ENCODE results near the gene PLD6. TPM values are rescaled to one million over a fixed set of nuclear protein-coding genes. Genes with fewer than 3 reads are reported as not detected.
"Not testable (repeated sequence)": the region's sequence is repeated elsewhere in the genome, so short reads cannot be mapped to it uniquely, and the experiment has no call there.

Gene PLD6, protein sequence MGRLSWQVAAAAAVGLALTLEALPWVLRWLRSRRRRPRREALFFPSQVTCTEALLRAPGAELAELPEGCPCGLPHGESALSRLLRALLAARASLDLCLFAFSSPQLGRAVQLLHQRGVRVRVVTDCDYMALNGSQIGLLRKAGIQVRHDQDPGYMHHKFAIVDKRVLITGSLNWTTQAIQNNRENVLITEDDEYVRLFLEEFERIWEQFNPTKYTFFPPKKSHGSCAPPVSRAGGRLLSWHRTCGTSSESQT
- 2.3 and 2.4 TPM in 2 replicates for total RNA-seq

DNA sequence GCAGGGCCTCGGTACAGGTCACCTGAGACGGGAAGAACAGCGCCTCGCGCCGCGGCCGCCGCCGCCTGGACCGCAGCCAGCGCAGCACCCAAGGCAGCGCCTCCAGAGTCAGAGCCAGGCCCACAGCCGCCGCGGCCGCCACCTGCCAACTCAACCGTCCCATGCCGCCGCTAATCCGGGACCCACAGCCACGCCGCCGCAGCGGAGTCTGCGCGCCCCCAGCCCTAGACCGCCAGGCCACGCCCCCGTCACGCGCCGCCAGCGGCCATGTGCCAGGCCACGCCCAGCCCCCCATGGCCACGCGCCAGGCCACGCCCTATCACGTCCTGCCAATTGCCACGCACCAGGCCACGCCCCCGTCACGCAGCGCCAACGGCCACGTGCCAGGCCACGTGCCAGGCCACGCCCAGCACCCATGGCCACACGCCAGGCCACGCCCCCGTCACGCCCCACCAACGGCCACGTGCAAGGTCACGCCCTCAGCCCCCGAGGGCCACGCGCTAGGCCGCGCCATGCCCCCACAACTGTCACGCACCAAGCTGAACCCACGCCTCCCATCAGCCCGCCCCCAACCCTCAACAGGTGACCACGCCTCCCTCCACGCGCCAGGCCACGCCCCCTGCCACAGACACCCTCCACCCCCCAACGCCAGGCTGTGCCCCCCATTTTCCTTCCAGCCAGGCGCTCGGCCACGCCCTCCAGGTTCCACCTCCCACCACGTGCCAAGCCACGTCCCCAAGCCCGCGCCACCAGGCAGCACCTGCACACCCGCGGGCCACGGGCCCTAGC is at the start of gene PLD6:
PLD6 (minus strand) TSS at position 210 of the 789 bp plus-strand sequence; CDS start at position 163, 47 bp downstream.
- DNase-seq (ENCODE audit: low read depth, low spot score) = peak; percentile 37

DNA sequence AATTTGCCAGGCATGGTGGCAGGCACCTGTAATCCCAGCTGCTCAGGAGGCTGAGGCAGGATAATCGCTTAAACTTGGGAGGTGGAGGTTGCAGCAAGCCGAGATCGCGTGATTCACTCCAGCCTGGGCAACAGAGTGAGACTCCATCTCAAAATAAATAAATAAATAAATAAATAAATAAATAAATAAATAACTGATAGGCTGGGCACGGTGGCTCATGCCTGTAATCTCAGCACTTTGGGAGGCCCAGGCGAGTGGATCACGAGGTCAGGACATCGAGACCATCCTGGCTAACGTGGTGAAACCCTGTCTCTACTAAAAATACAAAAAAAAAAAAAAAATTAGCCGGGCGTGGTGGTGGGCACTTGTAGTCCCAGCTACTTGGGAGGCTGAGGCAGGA is 49.6 kb upstream of the PLD6 start:
- DNase-seq (ENCODE audit: low read depth, low spot score) = not testable (repeated sequence)

DNA sequence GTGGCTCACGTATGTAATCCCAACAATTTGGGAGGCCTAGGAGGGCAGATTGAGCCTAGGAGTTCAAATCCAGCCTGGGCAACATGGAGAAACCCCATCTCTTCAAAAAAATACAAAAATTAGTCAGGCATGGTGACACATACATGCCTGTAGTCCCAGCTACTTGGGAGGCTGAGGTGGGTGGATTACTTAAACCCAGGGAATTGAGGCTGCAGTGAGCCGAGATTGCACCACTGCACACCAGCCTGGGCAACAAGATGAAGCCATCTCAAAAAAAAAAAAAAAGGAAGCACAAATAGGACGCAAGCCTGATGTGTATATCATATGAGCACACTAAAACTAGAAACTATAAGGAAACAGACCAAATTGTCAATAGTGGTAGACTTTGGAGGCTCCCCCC is 47.9 kb upstream of the PLD6 start:
- DNase-seq (ENCODE audit: low read depth, low spot score) = no peak

DNA sequence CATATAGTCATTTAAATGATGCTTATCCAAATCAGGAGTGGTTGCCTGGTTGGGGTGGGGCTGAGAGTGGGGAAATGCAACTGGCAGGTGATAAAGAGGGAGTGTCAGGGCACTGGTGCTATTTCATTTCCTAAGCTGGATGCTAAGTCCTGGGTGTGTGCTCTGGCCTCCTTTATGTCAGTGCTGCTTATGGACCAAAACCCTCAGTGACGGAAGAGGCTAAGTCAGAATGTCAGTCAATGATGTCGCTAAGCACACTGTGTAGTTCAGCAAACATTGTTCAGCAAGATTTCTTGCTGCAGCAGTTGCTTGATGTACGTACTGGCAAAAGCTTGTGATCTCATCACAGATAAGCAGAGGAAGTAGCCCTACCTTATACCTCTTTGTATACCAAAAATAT is 47.3 kb upstream of the PLD6 start:
- DNase-seq (ENCODE audit: low read depth, low spot score) = no peak

DNA sequence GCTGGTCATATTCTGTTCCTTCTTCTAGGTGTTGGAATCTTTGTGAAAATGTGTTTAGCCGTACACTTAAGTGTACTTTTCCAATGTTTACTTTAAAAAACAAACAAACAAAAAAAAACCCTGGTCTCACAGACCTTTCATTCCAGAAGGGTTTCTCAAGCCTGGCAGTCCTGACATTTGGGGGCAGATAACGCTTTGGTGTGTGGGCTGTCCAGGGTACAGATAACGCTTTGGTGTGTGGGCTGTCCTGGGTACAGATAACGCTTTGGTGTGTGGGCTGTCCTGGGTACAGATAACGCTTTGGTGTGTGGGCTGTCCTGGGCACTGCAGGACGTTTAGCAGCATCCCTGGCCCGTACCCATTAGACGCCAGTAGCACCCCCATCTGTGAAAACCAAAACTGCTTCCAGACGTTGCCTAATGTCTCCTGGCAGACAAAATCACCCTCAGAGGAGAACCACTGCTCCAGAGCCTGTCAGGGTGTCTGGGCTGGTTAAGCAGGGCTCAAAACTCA is 46.1 kb upstream of the PLD6 start:
- no peak for DNase-seq (ENCODE audit: low read depth, low spot score)

DNA sequence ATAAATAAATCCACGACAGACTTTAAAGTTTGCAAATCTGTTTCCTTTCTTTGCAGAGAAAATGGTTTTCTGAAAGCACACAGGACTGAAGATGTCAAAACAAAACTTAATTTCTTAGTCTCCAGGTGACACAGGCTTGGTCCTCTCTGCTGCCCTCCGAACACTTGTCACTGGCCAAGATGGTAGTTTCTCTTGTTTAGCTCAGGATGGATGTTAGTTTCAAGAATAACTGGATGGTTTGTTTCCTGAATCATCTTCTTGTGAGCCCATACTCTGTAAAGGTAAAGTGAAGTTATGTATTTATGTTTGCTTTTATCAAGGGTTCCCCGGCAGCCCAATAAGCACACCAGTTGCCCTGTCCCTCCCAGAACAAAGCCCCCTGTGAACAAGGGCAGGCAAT is 40.7 kb upstream of the PLD6 start:
- DNase-seq (ENCODE audit: low read depth, low spot score) = no peak

DNA sequence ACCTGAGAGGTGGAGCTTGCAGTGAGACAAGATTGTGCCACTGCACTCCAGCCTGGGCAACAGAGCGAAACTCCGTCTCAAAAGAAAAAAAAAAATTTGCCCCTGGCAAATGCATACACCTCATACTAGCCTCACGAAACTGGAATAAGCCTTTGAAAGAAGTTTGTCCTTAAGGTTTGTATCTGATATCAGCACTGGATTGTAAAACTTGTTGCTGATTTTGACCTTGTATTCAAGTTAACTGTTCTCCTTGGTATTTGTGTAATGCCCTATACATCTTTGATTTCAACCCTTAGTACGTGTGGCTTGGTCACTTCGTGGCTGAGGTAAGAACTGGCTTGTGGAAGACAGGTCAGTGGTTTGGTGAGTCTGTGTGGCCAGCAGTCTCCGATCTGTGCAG is 37.0 kb upstream of the PLD6 start:
- DNase-seq (ENCODE audit: low read depth, low spot score) = no peak

DNA sequence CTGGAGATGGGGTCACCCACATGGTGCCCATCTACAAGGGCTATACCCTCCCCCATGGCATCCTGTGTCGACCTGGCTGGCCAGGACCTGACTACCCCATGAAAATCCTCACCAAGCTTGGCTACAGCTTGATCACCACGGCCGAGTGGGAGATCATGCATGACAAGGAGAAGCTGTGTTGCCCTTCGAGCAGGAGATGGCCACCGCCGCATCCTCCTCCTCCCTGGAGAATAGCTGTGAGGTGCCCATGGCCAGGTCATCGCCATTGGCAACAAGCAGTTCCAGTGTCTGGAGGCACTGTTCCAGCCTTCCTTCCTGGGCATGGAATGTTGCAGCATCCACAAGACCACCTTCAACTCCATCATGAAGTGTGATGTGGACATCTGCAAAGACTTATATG is 36.1 kb upstream of the PLD6 start:
- DNase-seq (ENCODE audit: low read depth, low spot score) = no peak

DNA sequence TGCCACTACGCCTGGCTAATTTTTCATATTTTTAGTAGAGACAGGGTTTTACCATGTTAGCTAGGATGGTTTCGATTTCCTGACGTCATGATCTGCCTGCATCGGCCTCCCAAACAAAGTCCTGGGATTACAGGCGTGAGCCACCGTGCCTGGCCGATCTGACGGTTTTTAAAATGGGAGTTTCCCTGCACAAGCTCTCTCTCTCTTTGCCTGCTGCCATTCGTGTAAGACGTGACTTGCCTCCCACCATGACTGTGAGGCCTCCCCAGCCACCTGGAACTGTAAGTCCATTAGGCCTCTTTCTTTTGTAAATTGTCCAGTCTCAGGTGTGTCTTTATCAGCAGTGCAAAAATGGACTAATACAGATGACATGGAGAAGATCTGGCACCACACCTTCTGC is 35.5 kb upstream of the PLD6 start:
- DNase-seq (ENCODE audit: low read depth, low spot score) = no peak

DNA sequence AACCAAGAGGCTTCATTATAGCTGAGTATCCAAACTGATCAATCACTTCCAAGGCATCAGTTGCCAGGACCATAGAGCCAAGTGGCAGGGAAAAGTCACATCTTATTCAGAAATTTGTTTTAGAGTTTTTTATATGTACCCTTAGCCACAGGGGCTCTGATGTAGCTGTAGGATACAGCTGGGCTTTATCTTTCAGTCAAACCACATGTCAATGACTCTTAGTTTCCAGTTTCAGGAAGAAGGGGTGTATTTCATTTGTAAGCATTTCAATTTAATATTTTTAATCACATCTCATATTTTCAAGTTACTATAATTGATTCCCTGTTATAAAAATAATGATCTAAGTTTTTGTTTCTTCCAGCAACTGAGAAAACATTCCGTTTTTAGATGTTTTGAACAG is 33.7 kb upstream of the PLD6 start:
- DNase-seq (ENCODE audit: low read depth, low spot score) = no peak

DNA sequence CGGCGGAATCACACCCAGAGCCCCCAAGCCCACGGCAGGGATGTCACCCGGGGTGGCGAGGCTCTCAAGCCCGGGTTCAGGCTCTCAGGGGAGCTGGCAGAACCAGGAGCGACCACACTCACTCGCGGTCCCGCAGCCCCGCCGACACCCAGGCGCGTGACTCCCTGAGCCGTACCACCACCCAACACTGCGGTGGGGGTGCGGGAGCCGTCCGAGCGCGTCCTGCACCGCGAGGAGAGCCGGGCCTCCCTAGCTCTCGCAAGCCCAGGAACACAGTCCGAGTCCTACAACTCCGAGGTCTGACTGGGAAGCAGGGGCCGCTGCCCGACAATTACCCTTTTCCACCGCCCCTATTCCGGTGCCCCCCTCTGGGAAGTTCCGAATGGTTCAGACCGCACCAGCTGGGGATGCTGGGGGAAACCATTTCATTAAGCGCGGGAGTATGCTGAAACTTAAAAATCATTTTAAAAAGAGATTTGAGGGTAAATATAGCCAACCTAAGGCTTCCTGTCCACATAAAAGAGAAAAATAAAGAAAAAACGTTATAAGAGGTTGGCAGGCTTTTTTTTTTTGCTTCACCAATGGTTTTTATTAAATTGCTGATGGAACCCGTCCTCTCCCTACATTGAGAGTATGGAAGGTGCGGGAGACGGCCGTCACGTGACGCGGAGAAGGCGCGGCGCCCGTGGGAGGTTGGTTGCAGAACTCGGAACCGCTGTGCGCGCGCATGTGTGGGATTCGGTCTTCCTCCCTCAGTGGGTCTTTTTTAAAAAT is 31.1 kb upstream of the PLD6 start, which contains the start of gene FLCN:
FLCN (minus strand) TSS at position 143 of the 774 bp plus-strand sequence. CDS start 9,031 bp downstream, outside the sequence.
- DNase-seq (ENCODE audit: low read depth, low spot score) = peak; percentile 52

DNA sequence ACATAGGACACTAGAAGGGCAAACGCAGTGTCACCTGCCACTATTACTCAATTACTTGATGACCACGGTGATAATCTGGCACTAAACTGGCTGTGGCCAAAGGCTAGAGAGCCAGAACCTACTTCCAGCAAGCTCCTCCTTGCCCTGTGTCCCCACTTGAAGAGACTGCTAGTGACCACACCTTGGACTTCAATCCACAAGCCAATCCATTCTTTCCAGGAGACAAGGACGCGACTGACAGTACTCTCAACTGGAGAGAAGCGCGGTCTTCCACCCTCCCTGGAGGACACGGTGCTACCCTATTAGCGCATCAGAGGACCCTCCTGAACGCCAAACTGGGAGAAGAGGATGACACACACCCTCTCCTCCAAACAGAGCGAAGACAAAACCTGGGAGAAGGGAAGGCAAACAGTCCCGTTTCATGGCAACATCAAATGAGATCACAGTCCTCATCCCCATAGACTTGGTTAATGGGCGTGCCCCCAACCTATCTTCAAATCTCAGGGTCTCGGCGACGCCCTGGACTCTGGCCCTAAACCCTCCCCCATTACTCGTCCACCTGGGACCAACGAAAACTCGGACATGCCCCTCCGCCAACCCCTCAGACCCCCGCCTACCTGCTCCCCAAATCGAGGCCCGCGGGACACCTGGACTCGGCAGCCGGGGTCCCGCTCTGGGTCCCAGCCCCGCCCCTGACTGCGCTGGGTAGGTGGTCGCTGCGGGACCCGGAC is 30.3 kb upstream of the PLD6 start:
- DNase-seq (ENCODE audit: low read depth, low spot score) = no peak

DNA sequence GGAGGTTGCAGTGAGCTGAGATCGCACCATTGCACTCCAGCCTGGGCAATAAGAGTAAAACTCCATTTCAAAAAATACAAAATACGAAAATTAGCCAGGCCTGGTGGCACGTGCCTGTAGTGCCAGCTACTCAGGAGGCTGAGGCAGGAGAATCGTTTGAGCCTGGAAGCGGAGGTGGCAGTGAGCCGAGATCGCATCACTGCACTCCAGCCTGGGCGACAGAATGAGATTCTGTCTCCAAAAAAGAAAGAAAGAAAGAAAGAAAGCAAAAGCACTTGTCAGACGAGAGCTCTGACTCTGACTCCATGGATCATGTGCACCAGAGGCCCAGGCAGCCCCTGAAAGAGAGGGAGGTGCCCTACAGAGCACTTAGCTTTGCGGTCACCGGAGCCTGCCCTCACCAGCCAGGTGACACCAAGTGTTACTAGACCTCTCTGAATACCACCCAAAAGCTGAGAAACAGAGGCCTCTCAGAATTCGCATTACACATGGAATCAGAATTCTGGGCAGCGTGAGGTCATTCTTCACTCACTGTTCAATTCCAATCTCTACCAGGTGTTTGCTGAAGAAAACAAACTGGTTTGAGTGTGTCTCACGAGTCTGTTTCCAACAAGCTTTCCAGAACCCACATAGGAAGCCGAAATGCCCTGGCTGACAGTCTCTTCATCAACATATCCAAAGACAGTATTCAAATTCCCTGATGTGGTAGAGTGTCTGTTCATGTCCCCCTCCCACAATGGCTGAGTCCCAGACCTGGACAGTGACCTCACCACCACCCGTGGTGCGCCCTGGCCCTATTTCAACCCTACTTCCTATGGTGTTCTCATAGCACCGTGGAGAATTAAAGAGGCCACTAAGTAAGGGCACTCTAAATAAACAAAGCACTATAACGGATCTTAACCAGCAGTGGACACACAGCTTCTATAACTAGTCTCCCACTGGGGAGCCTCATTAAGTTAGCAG is 29.4 kb upstream of the PLD6 start:
- DNase-seq (ENCODE audit: low read depth, low spot score) = no peak

DNA sequence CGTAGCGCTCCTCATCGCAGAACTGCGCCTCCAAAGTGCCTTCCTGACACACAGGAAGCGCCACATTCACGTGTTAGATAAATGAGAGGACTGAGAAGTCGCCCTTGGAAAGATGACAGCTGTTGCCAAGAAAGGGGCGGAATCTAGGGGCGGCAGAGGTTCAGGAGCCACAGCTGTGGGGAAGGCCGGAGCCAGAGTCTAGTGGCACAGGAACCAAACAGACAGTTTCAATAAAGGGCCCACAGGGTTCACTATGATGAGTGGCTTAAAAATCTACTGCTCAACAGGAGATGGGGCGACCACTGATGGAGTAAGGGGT is 26.1 kb upstream of the PLD6 start:
- DNase-seq (ENCODE audit: low read depth, low spot score) = no peak

DNA sequence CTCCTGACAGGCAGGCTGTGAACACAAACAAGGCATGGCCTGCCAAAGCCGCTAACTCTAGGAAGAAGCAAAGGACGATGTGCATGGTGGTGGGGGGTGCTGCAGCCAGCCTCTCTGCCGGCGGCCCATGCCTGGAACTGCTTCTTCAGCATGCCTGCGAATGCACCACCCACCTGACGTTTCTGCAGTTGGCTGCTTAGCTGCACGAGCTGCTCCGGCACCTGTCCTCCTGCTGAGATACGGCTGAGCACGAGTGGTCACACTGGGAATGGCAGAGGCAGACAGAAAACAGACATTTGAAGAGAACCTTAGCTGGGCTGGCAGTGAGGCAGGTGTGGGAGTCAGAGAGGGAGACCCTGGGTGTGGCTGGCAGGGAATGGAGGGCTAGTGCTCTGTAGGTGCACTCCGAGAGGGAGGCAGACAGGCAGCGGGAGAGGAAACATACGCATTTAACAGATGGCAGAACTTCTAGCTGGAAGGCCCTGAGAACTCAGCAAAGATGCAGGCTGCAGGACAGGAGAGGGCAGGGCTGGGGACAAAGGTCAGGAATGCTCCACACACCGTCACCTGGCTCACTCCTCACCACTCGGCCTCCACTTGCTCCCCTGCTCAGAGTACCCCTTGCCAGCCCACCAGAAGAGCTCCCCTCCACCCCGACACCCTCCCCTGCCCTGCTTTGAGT is 25.6 kb upstream of the PLD6 start:
- no peak for DNase-seq (ENCODE audit: low read depth, low spot score)

DNA sequence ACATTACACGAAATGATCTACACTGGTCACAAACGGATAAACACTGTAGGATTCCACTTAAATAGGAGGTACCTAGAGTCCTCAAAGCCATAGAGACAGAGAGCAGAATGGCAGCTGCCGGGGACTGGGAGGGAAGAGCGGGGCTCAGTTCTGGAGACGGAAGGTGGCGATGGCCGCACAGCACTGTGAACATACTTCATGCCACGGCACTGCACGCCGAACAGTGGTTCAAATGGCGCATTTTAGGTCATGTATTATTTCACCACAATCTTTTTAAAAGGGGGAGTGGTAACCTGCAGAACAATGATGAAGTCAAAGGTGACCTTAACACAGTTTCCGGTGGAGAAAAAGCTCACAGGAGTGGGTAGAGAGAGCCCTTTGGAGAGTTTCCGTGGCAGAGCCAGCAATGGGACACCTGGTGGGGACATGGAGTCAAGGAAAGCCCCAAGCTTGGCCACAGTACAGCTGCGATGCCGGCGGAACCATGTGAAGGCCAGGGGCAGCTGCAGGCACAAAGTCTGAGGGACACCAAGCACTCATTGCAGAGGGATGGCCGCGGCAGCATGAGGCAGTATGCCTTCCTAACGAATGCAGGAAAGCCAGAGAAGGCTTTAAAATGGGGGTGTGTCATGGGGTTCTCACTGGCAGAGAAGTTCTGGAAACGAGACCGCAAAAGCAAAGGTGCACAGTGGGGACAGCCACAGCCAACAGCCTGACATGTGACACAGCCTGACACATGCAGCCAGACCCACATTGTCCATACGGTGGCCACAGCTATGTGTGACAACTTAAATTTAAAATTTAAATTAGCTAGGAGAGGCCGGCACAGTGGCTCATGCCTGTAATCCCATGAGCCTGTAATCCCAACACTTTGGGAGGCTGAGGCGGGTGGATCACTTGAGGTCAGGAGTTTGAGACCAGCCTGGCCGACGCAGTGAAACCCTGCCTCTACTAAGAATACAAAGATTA is 23.6 kb upstream of the PLD6 start:
- DNase-seq (ENCODE audit: low read depth, low spot score) = no peak

DNA sequence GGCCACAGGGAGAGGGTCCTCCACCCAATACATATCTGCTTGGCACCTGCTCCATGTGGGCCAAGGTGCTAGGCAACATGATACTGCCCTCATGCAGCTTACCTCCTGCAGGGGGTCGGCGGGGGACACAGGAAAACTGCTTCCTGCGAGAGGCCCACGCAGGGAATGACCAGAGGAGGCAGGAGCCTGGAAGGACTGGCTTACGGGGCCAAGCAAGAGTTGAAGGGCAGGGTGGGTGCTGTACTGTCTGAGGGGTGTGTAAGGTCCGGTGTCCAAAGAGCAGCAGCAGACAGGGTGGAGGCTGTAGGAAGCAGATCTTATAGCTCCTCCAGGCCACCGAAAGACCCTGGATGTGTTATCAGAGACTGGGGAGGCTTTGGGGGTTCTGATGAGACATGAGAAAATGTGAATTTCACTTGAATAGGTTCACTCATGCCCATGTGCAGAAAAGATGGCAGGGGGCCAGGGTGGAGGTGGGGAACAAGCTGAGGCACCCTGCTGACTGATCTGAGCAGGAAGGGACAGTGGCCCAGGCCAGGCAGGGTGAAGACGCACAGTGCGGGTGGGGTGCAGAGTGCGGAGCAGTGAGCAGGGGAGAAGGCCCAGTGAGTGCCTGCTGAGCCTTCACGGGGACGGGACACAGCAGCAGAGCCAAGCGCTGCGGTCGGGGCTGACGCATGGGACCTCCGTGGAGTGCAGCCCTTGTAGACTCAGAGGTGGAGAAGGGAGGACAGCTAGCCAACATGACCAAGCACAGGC is 22.6 kb upstream of the PLD6 start:
- no peak for DNase-seq (ENCODE audit: low read depth, low spot score)

All from pulmonary artery endothelial cell (primary cell).